ENCODE data around the gene KDELR1. TPM values are rescaled to one million over a fixed set of nuclear protein-coding genes. Genes with fewer than 3 reads are reported as not detected.
A peak's percentile ranks its signal among the peaks of the same experiment; 100 is the strongest.

The KDELR1 gene
- total RNA-seq, 1 donor from 2014 or later = 21.8 TPM

- no peak for DNase-seq
These were observed 20.0 kb downstream of the KDELR1 start for GRCh38 chr19:48371367-48371766.

GRCh38 chr19:48370955-48371354 lies 20.4 kb downstream of the KDELR1 start:
- no peak for DNase-seq

- no peak for DNase-seq
These were observed 22.4 kb downstream of the KDELR1 start for GRCh38 chr19:48368936-48369335.

GRCh38 chr19:48367855-48368254 lies 23.5 kb downstream of the KDELR1 start:
- DNase-seq = no peak

- no peak for DNase-seq
These were observed 25.7 kb downstream of the KDELR1 start for GRCh38 chr19:48365602-48366001.

GRCh38 chr19:48364598-48365348 lies 26.6 kb downstream of the KDELR1 start:
- no peak for DNase-seq

- peak; percentile 99 for DNase-seq
These were observed 27.3 kb downstream of the KDELR1 start, which contains the start of the genes SYNGR4 and TMEM143 for GRCh38 chr19:48363810-48364597. Gene SYNGR4 (plus strand): TSS chr19:48364367. CDS start chr19:48365843, 1,476 bp downstream. Gene TMEM143 (minus strand): TSS chr19:48363940. CDS start chr19:48363920, 20 bp downstream.

- DNase-seq = no peak
These were observed 27.9 kb downstream of the KDELR1 start for GRCh38 chr19:48363500-48363809.

GRCh38 chr19:48362716-48363499 lies 28.4 kb downstream of the KDELR1 start:
- peak; percentile 97 for DNase-seq

- DNase-seq = no peak
These were observed 29.4 kb downstream of the KDELR1 start for GRCh38 chr19:48361912-48362311.

- DNase-seq = no peak
These were observed 32.2 kb downstream of the KDELR1 start for GRCh38 chr19:48359123-48359522.

- no peak for DNase-seq
These were observed 35.9 kb downstream of the KDELR1 start for GRCh38 chr19:48355365-48355954.

GRCh38 chr19:48354332-48354992 lies 36.9 kb downstream of the KDELR1 start:
- no peak for DNase-seq

- no peak for DNase-seq
These were observed 37.7 kb downstream of the KDELR1 start for GRCh38 chr19:48353677-48354076.

GRCh38 chr19:48351341-48351752 lies 40.0 kb downstream of the KDELR1 start:
- DNase-seq = no peak

- no peak for DNase-seq
These were observed 40.5 kb downstream of the KDELR1 start for GRCh38 chr19:48350856-48351255.

- no peak for DNase-seq
These were observed 42.6 kb downstream of the KDELR1 start for GRCh38 chr19:48348737-48349136.

- DNase-seq = no peak
These were observed 43.3 kb downstream of the KDELR1 start for GRCh38 chr19:48348045-48348444.

GRCh38 chr19:48346191-48346590 lies 45.2 kb downstream of the KDELR1 start:
- DNase-seq = no peak

GRCh38 chr19:48344892-48345291 lies 46.5 kb downstream of the KDELR1 start:
- no peak for DNase-seq

- no peak for DNase-seq
These were observed 48.4 kb downstream of the KDELR1 start for GRCh38 chr19:48342841-48343540.
